Activated CD4-positive, alpha-beta T cell treated with anti-CD3 and anti-CD28 coated beads for 36 hours (primary cell): ENCODE measurements around the gene DNAJB4. TPM values are rescaled to one million over a fixed set of nuclear protein-coding genes. Genes with fewer than 3 reads are reported as not detected.
A peak's percentile ranks its signal among the peaks of the same experiment; 100 is the strongest.

Experiments
- ATAC-seq: fragments of 200-7000 bp; cut with Tn5 transposase; one replicate; pipeline ENCODE4 v1.10.0; 2021; ENCODE audit warnings: mild to moderate bottlenecking, moderate library complexity
- CTCF ChIA-PET: fragments of 350-600 bp; sonication (Branson Sonifier 250); formaldehyde crosslinking; loops from one replicate; lab custom pipeline; 2021; ENCODE audit warnings: antibody characterized with exemption; lab: Charles Lee
- POLR2A ChIA-PET: fragments of 350-600 bp; sonication (Branson Sonifier 250); formaldehyde crosslinking; loops from one replicate; lab custom pipeline; 2021; ENCODE audit warnings: antibody characterized with exemption, inconsistent platforms; lab: Charles Lee
- DNase-seq: peaks from one replicate; pipeline ENCODE4 v3.0.0-alpha.2; 2020
- H3K27ac Mint-ChIP-seq: one replicate; pipeline ENCODE4 v1.8.0; 2021; ENCODE audit warnings: mixed read lengths
- H3K27me3 Mint-ChIP-seq: one replicate; pipeline ENCODE4 v1.8.0; 2021; ENCODE audit warnings: mixed read lengths
- H3K36me3 Mint-ChIP-seq: one replicate; pipeline ENCODE4 v1.8.0; 2021; ENCODE audit warnings: low read depth, mixed read lengths
- H3K4me1 Mint-ChIP-seq: one replicate; pipeline ENCODE4 v1.8.0; 2021; ENCODE audit warnings: mixed read lengths
- H3K4me3 Mint-ChIP-seq: one replicate; pipeline ENCODE4 v1.8.0; 2021; ENCODE audit warnings: mild to moderate bottlenecking, moderate library complexity, mixed read lengths
- H3K9me3 Mint-ChIP-seq: one replicate; pipeline ENCODE4 v1.8.0; 2021; ENCODE audit warnings: low read depth, mixed read lengths
- intact Hi-C, 2 experiments: fragments of 100-400 bp; cut with DNase I in 1 of 2; cut with micrococcal nuclease in 1 of 2; formaldehyde crosslinking; loops; one replicate each; pipeline versions ENCODE4 v1.14.2 to v1.15.1; 2022 to 2024; cut with DNase I, micrococcal nuclease
- total RNA-seq, 2 experiments: library from RNA; stranded (reverse); gene quantifications; one replicate each; pipeline ENCODE4 v1.2.3, GENCODE V29; 2021

DNAJB4 gene
- total RNA-seq, 2 experiments from 2014 or later, result 8.8 to 9.8 TPM

DNA sequence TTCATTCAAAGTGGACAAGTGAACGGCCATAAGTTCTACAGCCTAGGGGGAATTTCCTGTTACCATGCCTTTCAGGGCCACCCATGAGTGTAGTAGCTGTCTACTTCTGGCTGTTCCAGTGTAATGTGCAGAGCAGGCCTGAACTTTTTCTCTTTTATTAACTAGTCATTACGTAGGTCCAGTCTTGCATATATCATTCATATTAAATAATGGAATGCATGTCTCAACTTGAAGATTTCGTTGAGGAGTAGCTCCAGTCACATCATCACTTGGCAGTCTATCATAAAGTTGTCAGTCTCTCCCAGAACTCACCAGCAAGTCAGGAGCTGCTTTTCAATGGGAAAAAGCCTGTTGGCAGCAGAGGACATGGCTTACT is 29.0 kb downstream of the DNAJB4 start:
- ChIA-PET CTCF (no interaction called here), POLR2A (no interaction called here)
- H3K9me3 Mint-ChIP-seq, result no peaks in the 10 kb centered on the region
- H3K4me3 Mint-ChIP-seq, result no peak overlapping the region
- ATAC-seq, result no peak
- intact Hi-C loops, result no loop called here
- H3K27me3 Mint-ChIP-seq, result peaks cover 9% of the 10 kb centered on the region
- no peaks in the 10 kb centered on the region for H3K4me1 Mint-ChIP-seq
- no peak overlapping the region for H3K27ac Mint-ChIP-seq
- H3K36me3 Mint-ChIP-seq, result no peaks in the 10 kb centered on the region
- no peak for DNase-seq

DNA sequence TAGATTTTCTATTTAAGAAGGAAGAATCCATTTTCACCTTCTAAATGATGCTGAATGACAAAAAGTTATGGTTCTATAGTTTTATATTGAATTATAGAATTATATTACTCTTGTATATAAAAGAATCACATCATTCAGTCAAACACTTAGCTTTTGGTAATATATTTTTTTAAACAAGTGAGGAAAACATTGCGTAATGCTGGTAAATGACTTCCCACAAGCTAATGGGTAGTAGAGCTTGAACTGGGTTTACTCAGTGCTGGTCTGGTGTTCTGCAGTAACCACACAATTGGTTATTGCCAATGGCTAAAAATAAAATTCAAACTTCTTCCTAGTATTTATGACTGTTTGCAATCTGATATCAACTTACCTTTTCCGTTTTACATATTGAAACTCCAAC is 30.4 kb downstream of the DNAJB4 start:
- no peak overlapping the region for H3K4me3 Mint-ChIP-seq
- no peaks in the 10 kb centered on the region for H3K36me3 Mint-ChIP-seq
- H3K9me3 Mint-ChIP-seq, result no peaks in the 10 kb centered on the region
- H3K27me3 Mint-ChIP-seq, result peaks cover 9% of the 10 kb centered on the region
- ChIA-PET CTCF (interaction anchor here (1.1 kb wide), 1 partner anchor 13 kb away, joined by 3 read pairs; no protein-coding TSS in a partner anchor), POLR2A (no interaction called here)
- DNase-seq, result no peak
- H3K4me1 Mint-ChIP-seq, result peaks cover 2% of the 10 kb centered on the region
- ATAC-seq, result no peak
- H3K27ac Mint-ChIP-seq, result no peak overlapping the region
- intact Hi-C loops, result no loop called here

DNA sequence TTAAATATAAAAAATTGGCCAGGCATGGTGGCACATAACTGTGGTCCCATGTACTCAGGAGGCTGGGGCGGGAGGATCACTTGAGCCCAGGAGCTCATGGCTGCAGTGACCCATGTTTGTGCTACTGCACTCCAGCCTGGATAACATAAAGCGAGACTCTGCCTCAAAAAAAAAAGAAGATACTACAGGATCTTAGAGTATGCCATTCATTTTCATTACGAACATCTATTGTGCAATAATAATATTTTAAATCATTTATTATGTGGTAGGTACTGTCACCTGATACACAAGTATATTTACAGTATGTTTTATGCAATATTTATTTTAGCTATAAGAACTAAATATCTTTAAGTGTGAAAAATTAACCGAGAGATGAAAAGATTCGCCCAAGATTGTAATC is 31.7 kb downstream of the DNAJB4 start:
- CTCF ChIA-PET, result interaction anchor here (1.1 kb wide), 2 partner anchors 11 to 47 kb away, joined by 3 read pairs; no protein-coding TSS in a partner anchor
- Mint-ChIP-seq H3K4me3 (no peak overlapping the region), H3K27me3 (peaks cover 9% of the 10 kb centered on the region), H3K4me1 (peaks cover 11% of the 10 kb centered on the region), H3K27ac (no peak overlapping the region), H3K9me3 (peaks cover 1% of the 10 kb centered on the region), H3K36me3 (no peaks in the 10 kb centered on the region)
- DNase-seq (no peak), ATAC-seq (no peak)
- POLR2A ChIA-PET, result no interaction called here
- intact Hi-C loops, result no loop called here

DNA sequence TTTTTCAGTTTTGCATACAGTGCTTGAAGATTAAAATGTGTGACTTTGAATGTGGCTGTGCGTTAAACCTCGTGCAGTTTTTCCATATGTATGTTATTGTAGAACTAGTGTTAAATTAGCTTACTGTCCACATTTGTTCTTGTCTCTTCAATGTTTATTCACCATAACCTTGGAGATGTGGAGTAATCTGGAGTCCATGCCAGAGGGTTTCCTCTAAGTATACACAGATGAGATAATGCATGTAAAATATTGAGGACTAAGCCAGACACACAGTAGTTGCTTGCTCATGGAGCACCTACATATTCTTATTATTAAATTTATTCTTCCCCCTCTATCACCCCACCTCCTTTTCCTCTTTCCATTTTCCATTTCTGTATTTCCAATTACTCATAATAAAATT is 33.3 kb downstream of the DNAJB4 start:
- intact Hi-C loops, result no loop called here
- Mint-ChIP-seq H3K36me3 (no peaks in the 10 kb centered on the region), H3K9me3 (peaks cover 1% of the 10 kb centered on the region), H3K27me3 (peaks cover 9% of the 10 kb centered on the region), H3K4me3 (no peak overlapping the region), H3K4me1 (peaks cover 11% of the 10 kb centered on the region), H3K27ac (no peak overlapping the region)
- DNase-seq, result no peak
- no peak for ATAC-seq
- POLR2A ChIA-PET, result no interaction called here
- CTCF ChIA-PET, result interaction anchor here (1.6 kb wide), 1 partner anchor 76 kb away, joined by 5 read pairs; no protein-coding TSS in a partner anchor

DNA sequence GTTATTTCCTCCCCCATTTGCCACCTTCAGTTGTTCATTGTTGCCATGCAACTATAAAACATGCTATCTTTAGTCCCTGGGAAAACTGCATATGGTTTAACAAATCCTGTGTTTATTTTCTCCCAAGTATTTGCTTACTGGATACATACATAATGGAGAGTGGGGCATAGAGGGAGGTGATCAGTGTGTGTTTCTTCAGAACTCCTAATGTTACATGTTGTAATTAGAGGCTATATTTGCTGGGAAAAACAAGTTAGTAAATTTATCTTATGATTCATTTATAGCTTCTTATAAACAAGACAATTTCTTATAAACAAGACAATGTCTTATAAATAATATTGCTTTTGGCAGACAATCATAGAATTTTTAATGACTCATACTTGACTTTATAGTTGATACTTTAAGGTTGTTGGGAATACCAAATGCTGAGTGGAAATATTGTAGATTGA is 33.8 kb downstream of the DNAJB4 start:
- POLR2A ChIA-PET, result no interaction called here
- ATAC-seq, result no peak
- Mint-ChIP-seq H3K4me3 (no peak overlapping the region), H3K36me3 (no peaks in the 10 kb centered on the region), H3K27ac (no peak overlapping the region), H3K9me3 (peaks cover 1% of the 10 kb centered on the region), H3K27me3 (peaks cover 9% of the 10 kb centered on the region), H3K4me1 (peaks cover 11% of the 10 kb centered on the region)
- CTCF ChIA-PET, result interaction anchor here (1.6 kb wide), 1 partner anchor 76 kb away, joined by 5 read pairs; no protein-coding TSS in a partner anchor
- intact Hi-C loops, result no loop called here
- DNase-seq, result no peak

DNA sequence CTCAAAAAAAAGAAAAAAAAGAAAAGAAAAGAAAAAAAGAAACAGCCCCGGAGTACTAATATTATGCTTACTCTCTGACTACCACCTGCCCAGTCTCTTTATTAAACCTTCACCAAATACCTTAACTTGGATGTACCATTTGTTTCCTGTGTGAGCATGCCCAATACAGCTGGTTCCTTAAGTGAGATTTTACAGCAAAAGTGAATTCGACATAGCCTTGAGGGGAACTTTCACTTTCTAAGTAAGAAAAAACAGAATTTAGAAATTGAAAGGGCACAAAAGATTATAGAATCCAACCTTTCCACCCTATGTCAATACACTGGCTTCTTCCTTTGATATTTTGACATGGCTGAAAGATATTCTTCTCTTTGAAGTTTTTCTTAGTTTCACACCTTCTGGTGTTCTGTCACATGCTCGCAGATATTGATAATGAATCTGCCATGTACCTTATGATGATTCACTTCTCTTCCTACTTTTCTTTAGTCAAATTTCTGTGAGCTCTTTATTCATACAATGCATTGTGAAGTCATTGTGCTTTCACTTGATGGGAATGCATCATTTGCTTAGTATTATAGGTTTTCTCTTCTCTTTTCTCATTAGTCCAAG is 35.8 kb downstream of the DNAJB4 start:
- Mint-ChIP-seq H3K27ac (peak overlapping the region; percentile 79), H3K27me3 (peaks cover 12% of the 10 kb centered on the region), H3K4me1 (peaks cover 23% of the 10 kb centered on the region), H3K9me3 (peaks cover 1% of the 10 kb centered on the region), H3K36me3 (no peaks in the 10 kb centered on the region), H3K4me3 (peak overlapping the region; percentile 49)
- DNase-seq (no peak), ATAC-seq (peak; percentile 89)
- POLR2A ChIA-PET, result interaction anchor here (0.6 to 1.9 kb wide), 5 partner anchors 9 to 74 kb away, joined by 3 to 21 read pairs (median 4); partner anchors contain the start of genes DNAJB4 and FUBP1
- CTCF ChIA-PET, result interaction anchor here (1.4 kb wide), 2 partner anchors 36 to 74 kb away, joined by 4 to 6 read pairs; partner anchors contain the start of gene DNAJB4
- intact Hi-C loops, result loop anchor here (1.0 to 5.0 kb wide), 5 partner anchors 35 to 283 kb away; partner anchors contain the start of genes FUBP1 (in 2 of the 2), DNAJB4 (in 1 of the 2) and USP33 (in 1 of the 2)

DNA sequence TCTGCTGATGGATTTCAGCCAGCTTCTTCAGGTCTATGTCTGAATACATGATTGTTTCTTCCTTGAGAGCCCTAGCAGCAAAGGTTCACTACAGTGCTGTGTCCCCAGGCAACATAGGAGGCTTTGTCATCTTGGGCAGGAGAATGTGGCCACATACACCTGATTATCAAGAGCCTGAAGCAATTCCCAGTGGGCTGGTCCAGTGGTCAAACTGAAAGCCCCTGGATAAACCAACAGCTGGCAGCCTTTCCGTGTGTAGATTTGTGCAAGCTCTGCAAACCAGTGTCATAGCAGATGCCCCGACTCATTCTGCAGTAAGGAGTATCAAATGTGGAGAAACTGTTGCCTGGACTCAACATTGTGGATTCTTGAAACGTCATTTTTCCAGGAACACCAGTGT is 38.7 kb downstream of the DNAJB4 start:
- Mint-ChIP-seq H3K27ac (no peak overlapping the region), H3K4me3 (no peak overlapping the region), H3K27me3 (peaks cover 28% of the 10 kb centered on the region), H3K4me1 (peaks cover 37% of the 10 kb centered on the region), H3K36me3 (no peaks in the 10 kb centered on the region), H3K9me3 (peaks cover 1% of the 10 kb centered on the region)
- no peak for DNase-seq
- ATAC-seq, result no peak
- CTCF ChIA-PET, result interaction anchor here (0.8 to 1.8 kb wide), 3 partner anchors 13 to 61 kb away, joined by 3 to 5 read pairs (median 3); no protein-coding TSS in a partner anchor
- intact Hi-C loops, result loop anchor here (5.0 kb wide), 2 partner anchors 66 to 286 kb away; partner anchors contain the start of genes FUBP1 (in 1 of the 2) and USP33 (in 1 of the 2)
- POLR2A ChIA-PET, result no interaction called here

DNA sequence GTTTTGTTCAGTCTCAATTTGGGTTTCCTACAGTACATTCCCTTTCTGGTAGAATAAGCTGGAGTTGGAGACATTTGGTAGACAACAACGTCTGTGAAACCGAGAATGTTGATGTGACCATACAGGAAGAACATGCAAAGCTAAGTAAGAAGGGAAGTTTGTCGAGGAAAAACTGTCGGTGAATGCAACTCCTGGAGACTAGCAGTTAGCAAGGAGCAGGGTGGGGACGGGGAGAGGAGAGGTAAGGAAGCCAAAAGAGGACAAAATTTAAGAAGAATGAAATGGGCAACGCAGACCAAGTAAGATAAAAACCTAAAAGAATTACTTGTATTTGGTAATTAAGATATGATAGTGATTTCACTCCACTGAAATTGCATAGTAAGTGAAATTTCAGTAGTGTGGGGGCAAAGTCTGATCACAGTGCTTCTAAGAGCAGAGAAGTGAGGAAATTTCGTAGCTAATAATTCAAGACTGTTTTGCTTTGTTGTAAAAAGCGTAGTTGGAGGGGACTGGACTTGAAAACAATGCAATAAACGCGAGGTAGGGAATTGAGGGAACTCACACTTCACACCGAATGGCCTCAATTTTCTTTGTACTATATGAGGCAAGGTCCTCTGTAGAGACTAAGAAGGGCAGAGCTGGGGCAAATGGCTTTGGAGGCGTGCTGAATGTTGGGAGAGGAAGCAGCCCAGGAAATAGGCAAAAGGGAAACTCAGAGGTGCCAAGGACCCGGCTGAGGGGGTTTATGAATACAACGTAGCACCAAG is 40.2 kb downstream of the DNAJB4 start:
- Mint-ChIP-seq H3K4me3 (peak overlapping the region; percentile 60), H3K27me3 (peaks cover 33% of the 10 kb centered on the region), H3K27ac (no peak overlapping the region), H3K36me3 (no peaks in the 10 kb centered on the region), H3K9me3 (peaks cover 1% of the 10 kb centered on the region), H3K4me1 (peaks cover 39% of the 10 kb centered on the region)
- intact Hi-C loops, result loop anchor here (5.0 kb wide), 3 partner anchors 67 to 288 kb away; partner anchors contain the start of genes FUBP1 (in 1 of the 2) and USP33 (in 1 of the 2)
- CTCF ChIA-PET, result interaction anchor here (0.7 to 1.5 kb wide), 2 partner anchors 70 to 688 kb away, joined by 3 to 4 read pairs; no protein-coding TSS in a partner anchor
- POLR2A ChIA-PET, result interaction anchor here (2.0 to 3.4 kb wide), 2 partner anchors 40 to 66 kb away, joined by 4 to 20 read pairs; partner anchors contain the start of genes DNAJB4 and FUBP1
- DNase-seq (no peak), ATAC-seq (no peak)

DNA sequence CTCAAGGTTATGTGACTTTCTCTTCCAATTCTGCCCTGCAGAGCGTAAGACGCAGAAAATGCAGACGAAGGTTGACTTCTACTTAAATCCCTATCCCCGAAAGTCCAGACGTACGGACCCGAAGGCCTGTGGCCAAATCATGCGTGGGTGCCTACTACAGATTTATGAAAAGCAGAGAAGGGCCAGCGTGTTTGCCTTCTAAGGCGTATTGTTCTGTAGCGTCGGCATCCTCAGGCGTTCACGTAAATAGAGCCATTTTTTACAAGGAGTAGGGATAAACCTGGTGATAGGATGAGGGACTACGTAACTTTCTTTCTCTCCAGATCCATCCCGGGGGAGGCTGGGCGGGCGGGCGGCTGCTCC is 40.8 kb downstream of the DNAJB4 start:
- intact Hi-C loops, result loop anchor here in 1 of 2 experiments (5.0 kb wide), 1 partner anchor 67 kb away; no protein-coding TSS in a partner anchor
- no peaks in the 10 kb centered on the region for H3K36me3 Mint-ChIP-seq
- ATAC-seq, result no peak
- POLR2A ChIA-PET, result interaction anchor here (2.0 to 3.4 kb wide), 2 partner anchors 41 to 67 kb away, joined by 4 to 20 read pairs; partner anchors contain the start of genes DNAJB4 and FUBP1
- no peak overlapping the region for H3K27ac Mint-ChIP-seq
- DNase-seq, result no peak
- CTCF ChIA-PET, result interaction anchor here (0.7 to 1.5 kb wide), 2 partner anchors 69 to 689 kb away, joined by 3 to 4 read pairs; no protein-coding TSS in a partner anchor
- H3K27me3 Mint-ChIP-seq, result peaks cover 33% of the 10 kb centered on the region
- H3K4me3 Mint-ChIP-seq, result peak overlapping the region; percentile 60
- no peaks in the 10 kb centered on the region for H3K9me3 Mint-ChIP-seq
- peaks cover 34% of the 10 kb centered on the region for H3K4me1 Mint-ChIP-seq

DNA sequence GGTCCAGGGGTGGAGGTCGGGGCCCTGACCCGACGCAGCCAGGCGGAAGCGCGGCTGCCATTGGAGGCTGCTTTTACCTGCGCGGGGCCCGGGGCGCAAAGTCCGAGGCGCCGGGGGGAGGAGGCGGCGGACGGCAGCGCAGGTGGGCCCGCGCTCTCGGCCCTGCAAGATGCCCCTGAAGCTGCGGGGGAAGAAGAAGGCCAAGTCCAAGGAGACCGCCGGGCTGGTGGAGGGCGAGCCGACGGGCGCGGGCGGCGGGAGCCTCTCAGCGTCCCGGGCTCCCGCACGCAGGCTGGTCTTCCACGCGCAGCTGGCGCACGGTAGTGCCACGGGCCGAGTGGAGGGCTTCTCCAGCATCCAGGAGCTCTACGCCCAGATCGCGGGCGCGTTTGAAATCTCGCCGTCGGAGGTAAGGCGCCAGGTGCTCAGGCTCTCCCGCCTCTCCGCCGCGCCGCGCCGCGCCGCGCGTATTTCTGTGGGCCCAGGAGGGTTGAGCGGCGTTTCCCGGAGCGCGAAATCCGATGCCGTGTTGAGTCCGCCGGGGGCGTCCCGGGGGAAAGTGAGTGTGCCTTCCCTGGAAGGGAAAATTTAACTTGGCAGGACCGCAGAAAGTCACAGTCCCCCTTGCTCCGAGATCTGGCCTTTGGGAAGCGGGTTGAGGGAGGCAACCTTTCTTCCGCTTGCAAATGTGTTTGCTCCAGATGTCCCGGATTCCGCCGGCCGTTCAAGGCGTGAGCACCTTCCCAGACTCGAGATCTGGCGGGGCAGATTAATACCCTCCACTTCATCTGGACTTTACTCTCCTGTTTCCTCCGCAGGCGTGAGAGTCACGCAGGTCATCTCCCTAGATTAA is 41.4 kb downstream of the DNAJB4 start, which contains the start of gene GIPC2:
Gene GIPC2 (plus strand): TSS at position 41 of the 853 bp plus-strand sequence. CDS start 129 bp downstream, at position 170.
- peaks cover 33% of the 10 kb centered on the region for H3K27me3 Mint-ChIP-seq
- H3K27ac Mint-ChIP-seq, result no peak within 1 kb of the TSS
- H3K36me3 Mint-ChIP-seq, result no peaks in the 10 kb centered on the region
- POLR2A ChIA-PET, result interaction anchor here (0.6 to 3.4 kb wide), 3 partner anchors 41 to 371 kb away, joined by 3 to 20 read pairs (median 4); partner anchors contain the start of genes DNAJB4 and FUBP1
- ATAC-seq (peak; percentile 72), DNase-seq (peak; percentile 62)
- H3K9me3 Mint-ChIP-seq, result no peaks in the 10 kb centered on the region
- peak within 1 kb of the TSS; percentile 66 for H3K4me3 Mint-ChIP-seq
- H3K4me1 Mint-ChIP-seq, result peaks cover 29% of the 10 kb centered on the region
- CTCF ChIA-PET, result interaction anchor here (0.7 to 1.5 kb wide), 2 partner anchors 68 kb away, joined by 3 to 4 read pairs; no protein-coding TSS in a partner anchor
- intact Hi-C loops, result loop anchor here in 1 of 2 experiments (5.0 kb wide), 1 partner anchor 66 kb away; no protein-coding TSS in a partner anchor
